K562 (cell line): ENCODE measurements around the gene RANBP3. TPM values are rescaled to one million over a fixed set of nuclear protein-coding genes. Genes with fewer than 3 reads are reported as not detected.

Experiments
- AFF4 ChIP-seq: sonication (generic); formaldehyde crosslinking; IDR thresholded peaks from 2 replicates; pipeline ENCODE4 v1.8.0; 2023; ENCODE audit warnings: mild to moderate bottlenecking, missing genetic modification reagents
- ARNT ChIP-seq, 2 experiments: fragments of 450-650 bp; IDR thresholded peaks; 2 replicates each; pipeline ENCODE4 v1.6.1; 2016; ENCODE audit warnings: mild to moderate bottlenecking in 1 of 2
- BDP1 ChIP-seq: IDR thresholded peaks from 3 replicates; pipeline ENCODE4 v1.6.1; 2011; ENCODE audit not compliant: insufficient read length, insufficient read depth
- BRF1 ChIP-seq: IDR thresholded peaks from 3 replicates; pipeline ENCODE4 v1.6.1; 2011; ENCODE audit warnings: borderline replicate concordance, mild to moderate bottlenecking; ENCODE audit not compliant: insufficient read length; ENCODE audit errors: extremely low read depth
- BRF2 ChIP-seq: IDR thresholded peaks from 3 replicates; pipeline ENCODE4 v1.6.1; 2011; ENCODE audit warnings: borderline replicate concordance, mild to moderate bottlenecking; ENCODE audit not compliant: insufficient read length, insufficient read depth
- CBX2 ChIP-seq: fragments of 200-600 bp; sonication (generic); IDR thresholded peaks from one replicate; pipeline ENCODE4 v1.6.1; 2012; ENCODE audit warnings: mild to moderate bottlenecking, low read length, inconsistent platforms; ENCODE audit not compliant: insufficient read depth, poor library complexity, severe bottlenecking
- CEBPB ChIP-seq: fragments of 450-650 bp; IDR thresholded peaks from 2 replicates; pipeline ENCODE4 v1.6.1; 2016; ENCODE audit warnings: missing genetic modification characterization, missing compliant biosample characterization
- CEBPG ChIP-seq, 3 experiments: fragments of 200-800 bp in 1 of 3; sonication (Bioruptor generic) in 1 of 3; sonication (generic) in 1 of 3; formaldehyde crosslinking in 1 of 3; IDR thresholded peaks in 2 of 3; conservative IDR thresholded peaks in 1 of 3; 2 replicates each; pipeline versions ENCODE4 v1.6.1 to v1.8.0; 2016 to 2022; ENCODE audit warnings: missing compliant biosample characterization in 2 of 3, missing genetic modification characterization in 2 of 3, mild to moderate bottlenecking in 1 of 3, missing genetic modification reagents in 1 of 3
- CHCHD3 ChIP-seq: fragments of 250-450 bp; sonication (Bioruptor Pico); IDR thresholded peaks from 2 replicates; pipeline ENCODE4 v2.1.2; 2022; ENCODE audit warnings: mild to moderate bottlenecking
- DACH1 ChIP-seq: fragments of 450-650 bp; IDR thresholded peaks from 2 replicates; pipeline ENCODE4 v1.6.1; 2018; ENCODE audit not compliant: partially characterized antibody
- KAT8 ChIP-seq: fragments of 450-650 bp; IDR thresholded peaks from 2 replicates; pipeline ENCODE4 v1.6.1; 2016; ENCODE audit warnings: low read depth, mild to moderate bottlenecking
- NR4A1 ChIP-seq, 2 experiments: fragments of 250-450 bp in 1 of 2; fragments of 450-650 bp in 1 of 2; sonication (Bioruptor Pico) in 1 of 2; IDR thresholded peaks; 2 replicates each; pipeline versions ENCODE4 v1.4.0 to v1.6.1; 2016 to 2020; ENCODE audit warnings: mild to moderate bottlenecking in 2 of 2, missing compliant biosample characterization in 1 of 2, missing genetic modification characterization in 1 of 2, moderate library complexity in 1 of 2
- RFX1 ChIP-seq: fragments of 450-650 bp; IDR thresholded peaks from 2 replicates; pipeline ENCODE4 v1.6.1; 2016; ENCODE audit warnings: mild to moderate bottlenecking, moderate library complexity
- SMC3 ChIP-seq: conservative IDR thresholded peaks from 2 replicates; pipeline ENCODE4 v1.6.1; 2011; ENCODE audit warnings: low read depth, low read length, improper control_type of control experiment; ENCODE audit not compliant: insufficient read depth
- SOX6 ChIP-seq: fragments of 450-650 bp; IDR thresholded peaks from 2 replicates; pipeline ENCODE4 v1.6.1; 2014; ENCODE audit warnings: mild to moderate bottlenecking
- TCF7 ChIP-seq: sonication (generic); IDR thresholded peaks from 2 replicates; pipeline ENCODE4 v1.6.1; 2016; ENCODE audit warnings: antibody characterized with exemption, borderline replicate concordance
- TFAP4 ChIP-seq: sonication (generic); formaldehyde crosslinking; IDR thresholded peaks from 2 replicates; pipeline ENCODE4 v1.8.0; 2022; ENCODE audit warnings: missing genetic modification reagents, mild to moderate bottlenecking, moderate library complexity, borderline replicate concordance
- TGIF2 ChIP-seq: sonication (generic); formaldehyde crosslinking; IDR thresholded peaks from 2 replicates; pipeline ENCODE4 v1.8.1; 2022; ENCODE audit warnings: mild to moderate bottlenecking, missing genetic modification reagents, moderate library complexity
- USF2 ChIP-seq: sonication (generic); formaldehyde crosslinking; IDR thresholded peaks from 2 replicates; pipeline ENCODE4 v1.5.0; 2020; ENCODE audit warnings: missing genetic modification reagents
- ZNF134 ChIP-seq: fragments of 250-450 bp; sonication (Bioruptor Pico); conservative IDR thresholded peaks from 2 replicates; pipeline ENCODE4 v1.4.0; 2020
- ZNF165 ChIP-seq: fragments of 250-450 bp; sonication (Bioruptor Pico); IDR thresholded peaks from 2 replicates; pipeline ENCODE4 v1.4.0; 2020; ENCODE audit warnings: borderline replicate concordance
- ZNF316 ChIP-seq: fragments of 450-650 bp; IDR thresholded peaks from 2 replicates; pipeline ENCODE4 v1.6.1; 2016
- ZNF444 ChIP-seq: fragments of 250-450 bp; sonication (Bioruptor Pico); IDR thresholded peaks from 2 replicates; pipeline ENCODE4 v1.4.0; 2020; ENCODE audit warnings: mild to moderate bottlenecking, moderate library complexity
- polyA plus RNA-seq, 8 experiments: library from polyadenylated mRNA; depleted of rRNA in 4 of 8; stranded (reverse) in 5 of 8; unstranded in 3 of 8; fragments of >200 nt; fragmentation: Nextera tagmentation in 2 of 8; fragmentation: Illumina TruSeq in 1 of 8; extraction: Ambion mirVana in 2 of 8; extraction: Trizol in 1 of 8; gene quantifications; 2 replicates each; pipeline versions ENCODE4 v1.2.1 to v1.2.3, GENCODE V29; 2011 to 2014; ENCODE audit warnings: inconsistent platforms in 1 of 8, missing spikeins in 1 of 8
- total RNA-seq, 7 experiments: library from RNA; depleted of rRNA in 6 of 7; stranded (reverse); fragments of >200 nt in 6 of 7; fragmentation: Illumina TruSeq in 2 of 7; extraction: Trizol in 2 of 7; gene quantifications; 2 replicates each; pipeline versions ENCODE4 v1.2.1 to v1.2.3, GENCODE V29; 2011 to 2021; ENCODE audit warnings: low replicate concordance in 1 of 7

RANBP3 gene
- total and polyA plus RNA-seq, 9 of the 15 experiments (the other 6 are each of a cell fraction or from before 2014, with no cell fraction given): 0.90 to 95.1 (median 63.2) TPM

- TF ChIP-seq TFAP4 (CRISPR knock-in tag): peak; percentile 84
- peak; percentile 43 for TF ChIP-seq SMC3
- TF ChIP-seq TCF7: 0 out of 2 replicates have a peak, but pooled peaks have one; percentile 38
- no peak for TF ChIP-seq BRF1
- TF ChIP-seq ZNF134: no peak
- TF ChIP-seq AFF4: no peak
- TF ChIP-seq ZNF165 (CRISPR knock-in tag): no peak
- TF ChIP-seq USF2 (CRISPR knock-in tag): no peak
- no peak for TF ChIP-seq CHCHD3
- peak; percentile 91 for TF ChIP-seq SOX6
- no peak for TF ChIP-seq RFX1
- peak; percentile 59 for TF ChIP-seq DACH1
- TF ChIP-seq KAT8: no peak
- no peak for TF ChIP-seq TGIF2
- peak; percentile 53; the same call in 1 of the 2 replicates for TF ChIP-seq CEBPB
- no peak for TF ChIP-seq ZNF444 (CRISPR knock-in tag)
- TF ChIP-seq CBX2: no peak
- no peak for TF ChIP-seq BRF2
- TF ChIP-seq CEBPG (CRISPR knock-in tag; IDR thresholded peaks at IDR 0.05): peak; percentile 38; the same call in 1 of the 2 replicates
- TF ChIP-seq CEBPG (tag; conservative IDR thresholded peaks at IDR 0.05 in 1 of 2, IDR thresholded peaks at IDR 0.05 in 1 of 2): peak in 1 of 2 experiments; percentile 30; a peak in 1 of 4 replicates
- no peak for TF ChIP-seq NR4A1 (CRISPR knock-in tag; IDR thresholded peaks at IDR 0.05)
- no peak for TF ChIP-seq NR4A1 (tag; IDR thresholded peaks at IDR 0.05)
- peak; percentile 98 for TF ChIP-seq ZNF316
- no peak for TF ChIP-seq BDP1
- 0 out of 4 replicates have a peak, but pooled peaks of 1 of the 2 experiments have one; percentile 68 for TF ChIP-seq ARNT (IDR thresholded peaks at IDR 0.05)
Observed at GRCh38 chr19:5967994-5968430, 9.9 kb downstream of the RANBP3 start (continued).
